Adrenal gland (tissue), 5 donors: ENCODE results near the gene SOX18.

Experiments used
- CTCF ChIP-seq, 6 experiments: fragments of 450-650 bp in 4 of 6; fragments of 200-600 bp in 2 of 6; sonication (generic) in 1 of 6; IDR thresholded peaks; 1 replicate in 5 of 6; 2 replicates in 1 of 6; pipeline versions ENCODE4 v1.5.1 to v1.8.0; 2016 to 2021; ENCODE audit warnings: antibody characterized with exemption in 6 of 6, mild to moderate bottlenecking in 2 of 6, moderate library complexity in 1 of 6
- POLR2A ChIP-seq, 2 donors: fragments of 450-650 bp; IDR thresholded peaks; one replicate each; pipeline ENCODE4 v1.6.1; 2017; ENCODE audit warnings: antibody characterized with exemption in 2 of 2, mild to moderate bottlenecking in 2 of 2, moderate library complexity in 1 of 2
- donor health status: DM: no; HTN: no; CAD: no.

- TF ChIP-seq CTCF (IDR thresholded peaks at IDR 0.05) (no peak), POLR2A (IDR thresholded peaks at IDR 0.05) (no peak)
Observed at GRCh38 chr20:64039293-64040160, 9.9 kb downstream of the SOX18 start.
